ENCODE results near the gene AVPR1A.
"Not testable (repeated sequence)": the region's sequence is repeated elsewhere in the genome, so short reads cannot be mapped to it uniquely, and the experiment has no call there.

AVPR1A gene

GRCh38 chr12:63150713-63151622 lies at the start of gene AVPR1A:
Gene AVPR1A, minus strand, starts transcription at chr12:63151201. Its CDS starts 365 bp downstream, at chr12:63150836.
- DNase-seq = no peak

- no peak for DNase-seq
Measured at GRCh38 chr12:63196168-63196567, 45.2 kb upstream of the AVPR1A start.

GRCh38 chr12:63179224-63179623 lies 28.2 kb upstream of the AVPR1A start:
- no peak for DNase-seq

- DNase-seq = no peak
Measured at GRCh38 chr12:63170321-63170720, 19.3 kb upstream of the AVPR1A start.

GRCh38 chr12:63167741-63168140 lies 16.7 kb upstream of the AVPR1A start:
- DNase-seq = not testable (repeated sequence)

GRCh38 chr12:63164911-63165310 lies 13.9 kb upstream of the AVPR1A start:
- no peak for DNase-seq

- DNase-seq = no peak
Measured at GRCh38 chr12:63163541-63163940, 12.5 kb upstream of the AVPR1A start.

GRCh38 chr12:63155375-63155774 lies 4.4 kb upstream of the AVPR1A start:
- no peak for DNase-seq

GRCh38 chr12:63154560-63154959 lies 3.6 kb upstream of the AVPR1A start:
- DNase-seq = no peak

GRCh38 chr12:63152321-63152700 lies 1.3 kb upstream of the AVPR1A start:
- no peak for DNase-seq

- no peak for DNase-seq
Measured at GRCh38 chr12:63151623-63152320, 771 bp upstream of the AVPR1A start.

- no peak for DNase-seq
Measured at GRCh38 chr12:63149909-63150712, 890 bp downstream of the AVPR1A start.

- DNase-seq = no peak
Measured at GRCh38 chr12:63144556-63144955, 6.4 kb downstream of the AVPR1A start.

GRCh38 chr12:63138488-63138887 lies 12.5 kb downstream of the AVPR1A start:
- no peak for DNase-seq

GRCh38 chr12:63133981-63134380 lies 17.0 kb downstream of the AVPR1A start:
- DNase-seq = no peak

GRCh38 chr12:63132201-63132600 lies 18.8 kb downstream of the AVPR1A start:
- DNase-seq = no peak

- no peak for DNase-seq
Measured at GRCh38 chr12:63129927-63130326, 21.1 kb downstream of the AVPR1A start.

- DNase-seq = no peak
Measured at GRCh38 chr12:63124778-63125177, 26.2 kb downstream of the AVPR1A start.

GRCh38 chr12:63103494-63104131 lies 47.4 kb downstream of the AVPR1A start:
- DNase-seq = no peak

GRCh38 chr12:63101920-63102319 lies 49.1 kb downstream of the AVPR1A start:
- DNase-seq = no peak

GRCh38 chr12:63098851-63099250 lies 52.1 kb downstream of the AVPR1A start:
- DNase-seq = no peak

GRCh38 chr12:63095369-63095980 lies 55.5 kb downstream of the AVPR1A start:
- no peak for DNase-seq

Data from stimulated activated CD4-positive, alpha-beta T cell treated with anti-CD3 and anti-CD28 coated beads, Interleukin-4, amount 100 ng/mL, for 24 hours (primary cell).